BE2C (cell line): ENCODE measurements around the gene CRIP2.

Experiments
- DNase-seq: peaks from one replicate; pipeline ENCODE4 v3.0.0-alpha.2; 2020
- H3K27me3 ChIP-seq: fragments of 250-450 bp; sonication (Bioruptor Pico); 2 replicates; pipeline ENCODE4 v1.5.1; 2020; ENCODE audit warnings: mild to moderate bottlenecking
- H3K36me3 ChIP-seq: fragments of 250-450 bp; sonication (Bioruptor Pico); 2 replicates; pipeline ENCODE4 v1.5.1; 2020; ENCODE audit warnings: mild to moderate bottlenecking
- H3K4me1 ChIP-seq: fragments of 250-450 bp; sonication (Bioruptor Pico); 2 replicates; pipeline ENCODE4 v1.5.1; 2020
- H3K4me3 ChIP-seq: 2 replicates; pipeline ENCODE4 v1.5.1; 2011; ENCODE audit warnings: low read depth, low read length
- H3K9me3 ChIP-seq: fragments of 250-450 bp; sonication (Bioruptor Pico); 2 replicates; pipeline ENCODE4 v1.5.1; 2020
- TF ChIP-seq, protein P1 (sequence below): IDR thresholded peaks from 2 replicates; pipeline ENCODE4 v1.5.1; 2012; ENCODE audit warnings: mild to moderate bottlenecking, low read depth, low read length

CRIP2 gene

DNA sequence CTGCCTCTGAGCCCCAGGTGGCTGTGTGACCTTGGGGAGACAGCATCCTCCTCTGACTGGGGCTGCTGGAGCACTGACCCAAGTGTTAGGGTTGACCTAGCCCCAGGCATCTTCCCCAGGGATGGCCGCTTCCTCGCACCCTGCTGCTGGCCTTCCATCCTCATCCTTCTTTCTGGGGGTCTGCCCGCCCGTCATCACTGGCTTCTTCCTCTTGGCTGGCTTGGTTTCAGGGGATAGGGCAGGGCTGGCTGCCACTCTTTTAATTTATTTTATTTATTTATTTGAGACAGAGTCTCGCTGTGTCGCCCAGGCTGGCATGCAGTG lies 19.9 kb downstream of the CRIP2 start:
- H3K27me3 ChIP-seq, result no peaks in the 10 kb centered on the region
- no peaks in the 10 kb centered on the region for H3K9me3 ChIP-seq
- no peak overlapping the region for H3K4me3 ChIP-seq
- H3K36me3 ChIP-seq, result 0 out of 2 replicates have a peak, but pooled peaks cover 3% of the 10 kb centered on the region
- peaks cover 15% of the 10 kb centered on the region for H3K4me1 ChIP-seq
- DNase-seq, result no peak
- TF ChIP-seq, protein P1, sequence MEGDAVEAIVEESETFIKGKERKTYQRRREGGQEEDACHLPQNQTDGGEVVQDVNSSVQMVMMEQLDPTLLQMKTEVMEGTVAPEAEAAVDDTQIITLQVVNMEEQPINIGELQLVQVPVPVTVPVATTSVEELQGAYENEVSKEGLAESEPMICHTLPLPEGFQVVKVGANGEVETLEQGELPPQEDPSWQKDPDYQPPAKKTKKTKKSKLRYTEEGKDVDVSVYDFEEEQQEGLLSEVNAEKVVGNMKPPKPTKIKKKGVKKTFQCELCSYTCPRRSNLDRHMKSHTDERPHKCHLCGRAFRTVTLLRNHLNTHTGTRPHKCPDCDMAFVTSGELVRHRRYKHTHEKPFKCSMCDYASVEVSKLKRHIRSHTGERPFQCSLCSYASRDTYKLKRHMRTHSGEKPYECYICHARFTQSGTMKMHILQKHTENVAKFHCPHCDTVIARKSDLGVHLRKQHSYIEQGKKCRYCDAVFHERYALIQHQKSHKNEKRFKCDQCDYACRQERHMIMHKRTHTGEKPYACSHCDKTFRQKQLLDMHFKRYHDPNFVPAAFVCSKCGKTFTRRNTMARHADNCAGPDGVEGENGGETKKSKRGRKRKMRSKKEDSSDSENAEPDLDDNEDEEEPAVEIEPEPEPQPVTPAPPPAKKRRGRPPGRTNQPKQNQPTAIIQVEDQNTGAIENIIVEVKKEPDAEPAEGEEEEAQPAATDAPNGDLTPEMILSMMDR, result no peak

DNA sequence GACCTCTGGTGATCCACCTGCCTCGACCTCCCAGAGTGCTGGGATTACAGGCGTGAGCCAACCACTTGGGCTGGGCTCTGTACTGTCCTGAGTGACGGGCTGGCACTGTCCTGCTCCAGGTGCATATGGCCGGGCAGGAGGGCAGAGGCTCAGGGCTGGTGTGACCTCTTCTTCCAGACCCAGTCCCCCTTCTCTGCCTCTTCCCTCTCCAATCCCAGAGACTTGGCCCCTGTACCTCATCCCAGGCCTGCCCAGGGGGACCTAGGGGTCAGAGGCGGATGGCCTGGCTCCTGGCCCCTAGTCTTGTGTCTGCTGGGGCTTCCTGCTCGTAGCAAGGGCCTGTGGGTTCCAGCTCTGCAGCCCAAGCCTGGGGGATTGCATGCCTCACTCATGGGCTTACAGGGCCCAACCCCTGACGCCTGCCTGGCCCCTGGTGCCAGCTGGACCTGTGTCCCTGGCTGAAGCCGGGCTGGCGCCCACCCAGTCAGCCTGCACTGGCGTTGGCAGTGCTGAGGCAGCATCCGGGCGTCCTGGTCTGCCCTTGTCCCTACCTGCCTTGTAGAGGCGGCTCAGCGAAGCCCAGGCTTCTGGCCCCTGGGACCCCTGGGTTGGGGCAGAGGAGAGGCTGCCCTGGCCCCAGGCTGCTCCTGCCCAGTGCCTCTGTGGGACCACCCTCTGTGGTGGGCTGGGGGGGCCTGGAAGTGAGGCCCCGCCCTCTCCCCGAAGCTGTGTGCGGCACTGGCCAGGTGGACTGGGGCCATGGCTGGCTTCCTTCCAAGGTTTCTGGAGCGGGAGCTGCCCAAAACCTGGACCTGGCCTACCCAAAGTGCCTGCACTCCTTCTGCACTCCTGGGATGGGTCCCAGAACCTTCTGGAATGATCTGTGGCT lies 20.7 kb downstream of the CRIP2 start:
- TF ChIP-seq, protein P1, result no peak
- H3K36me3 ChIP-seq, result 0 out of 2 replicates have a peak, but pooled peaks cover 3% of the 10 kb centered on the region
- no peaks in the 10 kb centered on the region for H3K9me3 ChIP-seq
- peak; percentile 10 for DNase-seq
- no peak overlapping the region for H3K4me3 ChIP-seq
- H3K27me3 ChIP-seq, result no peaks in the 10 kb centered on the region
- peaks cover 16% of the 10 kb centered on the region for H3K4me1 ChIP-seq

DNA sequence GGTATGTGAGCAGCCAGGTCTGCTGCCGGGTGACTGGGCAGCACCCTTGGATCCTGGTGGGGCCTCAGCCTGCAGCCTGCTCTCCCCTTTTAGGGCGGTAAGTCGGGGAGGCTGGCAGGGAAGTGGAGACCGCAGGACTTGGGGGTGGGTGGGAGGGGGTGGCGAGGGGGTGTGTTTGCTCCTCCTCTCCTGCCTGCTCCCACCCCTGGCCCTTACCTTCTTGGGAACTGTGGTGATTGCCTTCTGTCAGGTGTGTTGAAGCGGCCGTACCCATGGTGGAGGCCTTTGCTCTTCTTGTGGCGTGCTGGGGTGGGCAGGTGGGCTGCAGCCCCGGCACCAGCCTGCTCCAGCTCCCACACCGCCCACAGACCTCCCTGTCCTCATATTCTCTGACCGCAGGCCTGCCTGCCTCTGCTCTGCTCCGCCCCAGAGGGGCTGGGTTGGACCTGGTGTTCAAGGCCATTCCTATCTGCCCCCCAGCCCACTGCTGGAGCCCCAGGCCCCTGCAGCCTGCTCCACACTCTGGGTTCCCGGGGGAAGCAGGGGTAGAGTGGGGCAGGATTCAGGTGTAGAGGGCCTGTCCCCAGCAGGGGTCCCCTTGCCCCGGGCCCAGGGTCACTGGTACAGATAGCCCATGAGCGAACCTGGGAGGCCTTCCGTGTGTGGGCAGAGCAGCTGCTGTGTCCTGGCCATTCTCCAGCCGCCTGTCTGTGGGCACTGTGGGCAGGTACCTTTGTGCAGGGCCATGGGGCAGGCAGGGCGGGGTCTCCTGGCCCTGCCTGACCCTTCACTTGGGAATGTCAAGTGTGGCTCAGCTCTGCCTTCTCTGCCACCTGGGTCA lies 21.6 kb downstream of the CRIP2 start:
- Histone ChIP-seq H3K36me3 (0 out of 2 replicates have a peak, but pooled peaks cover 3% of the 10 kb centered on the region), H3K9me3 (no peaks in the 10 kb centered on the region), H3K4me1 (peaks cover 16% of the 10 kb centered on the region), H3K4me3 (no peak overlapping the region), H3K27me3 (no peaks in the 10 kb centered on the region)
- no peak for DNase-seq
- TF ChIP-seq, protein P1, result no peak

DNA sequence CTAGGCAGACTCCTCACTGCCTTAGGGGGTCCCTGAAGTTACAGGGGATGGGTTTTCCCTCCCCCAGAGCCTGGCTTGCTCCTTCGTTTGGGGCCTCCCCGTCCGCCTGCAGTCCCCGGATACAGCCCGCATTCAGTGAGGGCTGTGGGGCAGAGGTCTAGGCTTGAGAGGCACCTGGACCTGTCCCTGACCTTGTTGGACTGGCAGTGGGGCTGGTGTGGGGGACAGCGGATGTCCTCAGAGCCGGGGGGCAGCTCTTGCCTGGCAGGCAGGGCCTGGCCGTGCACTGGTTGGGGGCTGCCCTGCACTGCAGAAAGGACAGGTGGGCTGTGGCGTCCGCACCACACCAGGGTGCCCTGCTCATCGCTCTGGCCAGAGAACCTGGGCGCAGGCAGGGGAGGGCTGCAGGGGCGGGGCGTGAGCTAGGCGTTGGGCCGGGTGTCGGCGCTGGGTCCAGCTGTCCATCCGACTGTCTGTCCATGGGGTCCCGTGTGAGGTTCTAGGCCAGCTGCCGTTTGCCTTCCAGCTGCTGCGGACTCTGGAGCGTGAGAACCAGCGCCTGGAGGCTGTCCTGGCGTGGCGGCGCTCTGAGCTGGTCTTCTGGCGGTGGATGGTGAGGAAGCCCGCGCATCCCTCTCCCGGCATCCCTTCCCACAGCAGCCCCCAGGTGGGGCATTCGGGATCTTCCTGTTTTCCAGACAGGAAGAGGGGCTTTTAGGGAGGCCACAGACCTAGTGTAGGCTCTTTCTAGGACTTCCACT lies 22.4 kb downstream of the CRIP2 start:
- TF ChIP-seq, protein P1, result no peak
- no peaks in the 10 kb centered on the region for H3K9me3 ChIP-seq
- no peak for DNase-seq

DNA sequence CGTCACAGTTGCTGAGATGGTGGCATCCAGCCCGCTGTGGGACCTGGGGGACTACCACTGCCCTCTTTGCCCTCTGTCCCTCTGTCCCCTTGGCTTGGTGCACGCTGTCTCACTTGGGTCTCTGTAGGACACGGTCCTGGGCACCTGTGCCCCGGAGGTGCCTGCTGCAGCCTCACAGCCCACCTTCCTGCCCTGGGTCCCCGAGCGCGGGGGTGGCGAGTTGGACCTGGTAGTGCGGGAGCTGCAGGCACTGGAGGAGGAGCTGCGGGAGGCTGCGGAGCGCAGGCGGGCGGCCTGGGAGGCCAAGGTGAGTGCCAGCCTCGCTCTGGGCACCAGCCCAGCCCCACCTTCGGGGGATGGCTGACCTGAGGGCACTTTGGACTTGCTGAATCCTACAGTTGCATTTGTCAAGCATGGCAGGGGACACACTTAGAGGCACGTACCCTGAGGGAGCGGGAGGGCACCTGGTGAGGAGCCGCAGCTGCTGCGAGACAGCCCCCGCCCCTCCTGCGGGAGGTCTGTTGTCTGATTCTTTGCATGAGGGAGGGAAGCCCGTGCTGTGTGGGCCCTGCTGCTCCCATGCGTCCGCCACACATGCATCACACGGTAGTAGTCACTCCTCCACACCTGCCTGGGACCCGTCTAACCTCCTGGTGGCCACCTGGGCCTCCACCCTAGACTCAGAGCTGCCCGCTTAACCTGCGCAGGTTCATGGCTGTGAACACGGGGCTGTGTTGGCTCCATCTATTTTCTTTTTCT lies 23.2 kb downstream of the CRIP2 start:
- Histone ChIP-seq H3K9me3 (no peaks in the 10 kb centered on the region), H3K4me1 (peaks cover 12% of the 10 kb centered on the region), H3K4me3 (no peak overlapping the region), H3K36me3 (no peaks in the 10 kb centered on the region), H3K27me3 (no peaks in the 10 kb centered on the region)
- peak; percentile 18 for DNase-seq
- TF ChIP-seq, protein P1, result no peak

More for the DNA sequence above, 22.4 kb downstream of the CRIP2 start:
- Histone ChIP-seq H3K36me3 (0 out of 2 replicates have a peak, but pooled peaks cover 3% of the 10 kb centered on the region), H3K27me3 (no peaks in the 10 kb centered on the region), H3K4me3 (no peak overlapping the region), H3K4me1 (peaks cover 13% of the 10 kb centered on the region)
